T-helper 2 cell treated with Interferon-gamma antibody and Interleukin-4, amounts not matched to agents 100 ng/mL and 5 ng/mL, for 36 hours (primary cell): Measurements from ENCODE around the gene SLC12A4. TPM values are rescaled to one million over a fixed set of nuclear protein-coding genes. Genes with fewer than 3 reads are reported as not detected.
"Not testable (repeated sequence)": the region's sequence is repeated elsewhere in the genome, so short reads cannot be mapped to it uniquely, and the experiment has no call there.

ENCODE experiments used
- intact Hi-C: fragments of 100-400 bp; cut with micrococcal nuclease; formaldehyde crosslinking; loops from one replicate; pipeline ENCODE4 v1.15.1; 2023
- total RNA-seq: library from RNA; stranded (reverse); gene quantifications from 2 replicates; pipeline ENCODE4 v1.2.3, GENCODE V29; 2022

Gene SLC12A4
- 40.2 and 41.9 TPM in 2 replicates for total RNA-seq

DNA sequence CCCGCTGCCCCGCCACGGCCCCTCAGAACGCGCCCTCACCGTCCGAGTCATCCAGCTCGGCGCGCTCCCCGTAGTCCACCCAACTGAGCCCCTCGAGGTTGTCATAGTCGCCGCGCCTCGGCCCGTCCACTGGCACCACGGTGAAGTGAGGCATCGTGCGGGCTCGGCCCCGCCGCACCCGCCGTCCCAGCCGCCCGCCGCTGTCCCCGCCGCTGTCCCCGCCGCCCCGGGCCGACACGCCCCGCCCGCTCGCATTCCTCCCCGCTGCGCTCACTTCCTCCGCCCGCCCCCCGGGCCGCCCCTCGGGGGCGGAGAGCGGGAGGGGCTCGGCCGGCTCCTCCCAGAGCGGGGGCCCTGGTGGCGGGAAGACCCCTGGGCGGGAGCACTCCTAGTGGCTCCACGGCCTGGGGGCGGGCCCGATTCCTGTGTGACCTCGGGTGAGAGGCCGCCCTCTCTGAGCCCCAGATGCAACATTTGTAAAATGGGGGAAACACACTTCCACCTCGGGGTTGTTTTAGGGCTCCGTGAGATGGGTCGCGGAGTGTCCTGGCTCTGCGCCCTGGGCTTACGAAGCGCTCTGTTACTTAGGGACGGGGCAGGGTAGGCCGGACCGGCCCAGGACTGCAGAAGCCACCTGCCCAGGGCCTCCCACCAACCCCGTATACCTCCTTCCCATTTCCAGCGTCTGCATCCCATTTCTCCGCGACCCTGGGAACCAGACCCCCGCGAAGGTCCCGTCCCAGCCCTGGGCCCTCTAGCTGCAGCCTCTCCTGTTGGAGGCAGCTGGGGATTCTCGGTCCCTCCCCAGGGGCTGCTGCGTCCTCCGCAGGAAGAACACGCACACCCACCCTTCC lies at the start of gene SLC12A4:
Gene SLC12A4, minus strand, starts transcription at position 238 of the 854 bp plus-strand sequence. Its CDS starts 84 bp downstream, at position 154.
- intact Hi-C loops, result loop anchor here (1.0 to 2.0 kb wide), 3 partner anchors 32 to 75 kb away; partner anchors contain the start of genes DDX28, DUS2, PSKH1 and PSMB10

- intact Hi-C loops, result no loop called here
Measured at GRCh38 chr16:68015681-68016080, 47.2 kb upstream of the SLC12A4 start, which contains the start of gene DPEP2NB. Gene DPEP2NB (minus strand): TSS chr16:68015911. CDS start chr16:68015770, 141 bp downstream.

DNA sequence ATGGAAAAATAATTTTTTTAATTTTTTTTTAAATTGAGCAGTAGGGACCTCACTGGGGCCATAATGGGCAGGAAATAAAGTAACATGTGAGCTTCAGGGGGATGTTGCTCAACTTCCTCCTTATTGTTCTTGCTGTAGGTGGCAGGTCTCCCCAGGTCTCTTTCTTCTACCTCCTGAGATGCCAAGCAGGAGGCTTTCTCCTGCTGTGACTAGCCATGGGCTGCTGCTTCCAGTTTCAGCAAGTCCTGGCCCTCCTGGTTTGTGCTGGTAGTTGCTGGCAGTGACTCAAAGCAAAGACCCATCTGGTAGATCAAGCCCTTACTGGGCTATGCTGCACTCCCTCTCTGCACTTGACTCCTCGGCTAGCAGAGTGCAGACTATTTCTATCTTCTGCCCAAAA lies 45.0 kb upstream of the SLC12A4 start:
- intact Hi-C loops, result no loop called here

DNA sequence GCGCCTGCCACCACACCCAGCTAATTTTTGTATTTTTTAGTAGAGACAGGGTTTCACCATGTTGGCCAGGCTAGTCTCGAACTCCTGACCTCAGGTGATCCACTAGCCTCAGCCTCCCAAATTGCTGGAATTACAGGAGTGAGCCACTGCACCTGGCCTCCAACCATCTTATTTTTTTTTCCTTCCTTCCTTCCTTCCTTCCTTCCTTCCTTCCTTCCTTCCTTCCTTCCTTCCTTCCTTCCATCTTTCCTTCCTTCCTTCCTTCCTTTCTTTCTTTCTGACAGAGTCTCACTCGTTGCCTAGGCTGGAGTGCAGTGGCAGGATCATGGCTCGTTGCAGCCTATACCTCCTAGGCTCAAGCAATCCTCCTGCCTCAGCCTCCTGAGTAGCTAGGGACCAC lies 41.4 kb upstream of the SLC12A4 start:
- intact Hi-C loops, result not testable (repeated sequence)

GRCh38 chr16:68009157-68009735 lies 40.8 kb upstream of the SLC12A4 start:
- intact Hi-C loops, result no loop called here

DNA sequence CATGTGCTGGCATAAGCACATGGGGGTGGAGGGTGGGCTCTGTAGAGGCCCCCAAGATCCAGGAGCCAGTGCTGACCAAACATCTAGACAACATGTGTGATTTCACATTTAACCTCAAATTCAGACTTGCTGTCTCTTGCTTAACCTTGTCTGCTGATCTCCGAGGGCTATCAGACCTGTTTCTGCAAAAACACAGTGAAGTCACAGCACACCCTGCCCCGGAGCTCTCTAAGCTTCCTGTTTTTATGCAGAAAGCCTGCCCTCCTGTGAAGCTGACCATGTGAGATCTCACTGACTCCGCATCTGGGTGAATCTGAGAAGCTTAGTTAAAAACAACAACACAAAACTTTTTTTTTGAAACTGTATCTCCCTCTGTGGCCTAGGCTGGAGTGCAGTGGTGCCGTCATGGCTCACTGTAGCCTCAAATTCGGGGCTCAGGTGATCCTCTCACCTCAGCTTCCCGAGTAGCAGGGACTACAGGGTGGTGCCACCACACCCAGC lies 37.4 kb upstream of the SLC12A4 start:
- intact Hi-C loops, result no loop called here

- intact Hi-C loops, result no loop called here
Measured at GRCh38 chr16:68005211-68005610, 36.8 kb upstream of the SLC12A4 start.

GRCh38 chr16:68003031-68003430 lies 34.6 kb upstream of the SLC12A4 start:
- intact Hi-C loops, result no loop called here

- intact Hi-C loops, result no loop called here
Measured at GRCh38 chr16:68000450-68000849, 32.0 kb upstream of the SLC12A4 start.

DNA sequence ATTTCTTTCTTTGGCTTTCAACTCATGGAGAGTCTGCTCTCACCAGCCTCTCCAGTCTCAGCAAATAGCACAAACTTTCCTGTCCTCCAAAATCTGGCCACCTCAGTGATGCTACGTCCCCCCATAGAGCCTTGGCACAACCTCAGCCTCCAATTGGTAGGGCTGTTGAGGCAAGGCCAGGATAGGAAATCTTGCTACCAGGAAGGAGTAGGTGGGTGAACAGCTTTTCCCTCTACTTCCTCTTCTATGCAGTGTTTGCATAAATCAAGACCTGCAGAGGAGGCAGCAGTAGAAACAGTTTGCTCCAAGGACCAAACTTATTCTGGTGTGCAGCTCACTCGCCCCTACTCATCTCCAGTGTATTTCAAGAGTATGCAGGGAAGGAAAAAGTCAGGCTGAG lies 31.5 kb upstream of the SLC12A4 start:
- intact Hi-C loops, result loop anchor here (10.0 kb wide), 1 partner anchor 1135 kb away; the partner anchor contains the start of genes CHTF8 and UTP4

- intact Hi-C loops, result loop anchor here (10.0 kb wide), 1 partner anchor 1136 kb away; the partner anchor contains the start of genes CHTF8 and UTP4
Measured at GRCh38 chr16:67998779-67999688, 30.6 kb upstream of the SLC12A4 start, which contains the start of gene DPEP2. Gene DPEP2 (minus strand): TSS chr16:67999484. CDS start chr16:67993212, 6,272 bp downstream.

GRCh38 chr16:67998231-67998778 lies 29.9 kb upstream of the SLC12A4 start:
- intact Hi-C loops, result loop anchor here (10.0 kb wide), 1 partner anchor 1136 kb away; the partner anchor contains the start of genes CHTF8 and UTP4

GRCh38 chr16:67996666-67997065 lies 28.2 kb upstream of the SLC12A4 start:
- intact Hi-C loops, result loop anchor here (10.0 kb wide), 1 partner anchor 1138 kb away; the partner anchor contains the start of genes CHTF8 and UTP4

GRCh38 chr16:67995423-67995822 lies 27.0 kb upstream of the SLC12A4 start:
- intact Hi-C loops, result loop anchor here (10.0 kb wide), 1 partner anchor 1139 kb away; the partner anchor contains the start of genes CHTF8 and UTP4

- intact Hi-C loops, result loop anchor here (10.0 kb wide), 1 partner anchor 1141 kb away; the partner anchor contains the start of genes CHTF8 and UTP4
Measured at GRCh38 chr16:67994040-67994408, 25.6 kb upstream of the SLC12A4 start.

DNA sequence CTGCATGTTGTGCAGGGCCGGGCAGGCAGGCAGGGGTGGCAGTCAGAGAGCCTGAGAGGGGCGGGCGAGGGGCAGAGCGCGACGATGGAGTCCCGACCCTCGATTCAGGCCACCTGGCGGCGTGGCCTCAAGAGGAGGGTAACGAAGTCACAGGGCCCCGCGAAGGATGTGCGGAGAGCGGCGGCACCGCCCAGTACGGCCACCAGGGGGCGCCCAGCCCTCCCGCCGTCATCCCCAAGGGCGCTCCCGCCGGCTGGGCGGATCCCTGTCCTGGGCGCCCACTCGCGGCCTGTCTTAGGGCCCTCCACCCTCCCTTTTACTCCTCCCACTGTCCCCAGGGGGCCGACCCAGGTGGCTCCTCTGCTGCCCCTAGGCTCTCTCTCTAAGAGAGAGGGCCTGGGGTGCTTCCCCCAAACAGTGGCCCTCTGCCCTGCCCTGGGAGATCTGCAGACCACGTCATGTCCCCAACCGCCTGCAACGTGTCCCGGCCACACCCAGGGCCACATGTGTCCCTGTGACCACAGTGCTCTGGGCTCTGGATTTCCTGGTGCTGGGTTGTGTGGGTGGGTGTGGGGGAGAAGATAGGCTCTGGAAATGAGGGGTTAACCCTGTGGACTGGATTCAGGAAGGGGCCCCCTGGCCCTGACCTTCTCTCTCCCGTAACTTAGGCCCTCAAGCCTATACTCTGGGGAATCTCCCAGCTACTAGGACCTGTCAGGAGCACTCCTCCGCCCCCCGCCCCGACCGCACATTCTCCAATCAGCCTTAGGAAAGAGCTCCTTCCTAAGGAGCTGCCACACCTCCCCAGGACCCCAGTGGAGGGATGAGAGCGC lies 25.0 kb upstream of the SLC12A4 start:
- intact Hi-C loops, result loop anchor here (1.0 to 10.0 kb wide), 5 partner anchors 30 to 1141 kb away; partner anchors contain the start of genes CHTF8, DDX28, DUS2 and PSMB10

DNA sequence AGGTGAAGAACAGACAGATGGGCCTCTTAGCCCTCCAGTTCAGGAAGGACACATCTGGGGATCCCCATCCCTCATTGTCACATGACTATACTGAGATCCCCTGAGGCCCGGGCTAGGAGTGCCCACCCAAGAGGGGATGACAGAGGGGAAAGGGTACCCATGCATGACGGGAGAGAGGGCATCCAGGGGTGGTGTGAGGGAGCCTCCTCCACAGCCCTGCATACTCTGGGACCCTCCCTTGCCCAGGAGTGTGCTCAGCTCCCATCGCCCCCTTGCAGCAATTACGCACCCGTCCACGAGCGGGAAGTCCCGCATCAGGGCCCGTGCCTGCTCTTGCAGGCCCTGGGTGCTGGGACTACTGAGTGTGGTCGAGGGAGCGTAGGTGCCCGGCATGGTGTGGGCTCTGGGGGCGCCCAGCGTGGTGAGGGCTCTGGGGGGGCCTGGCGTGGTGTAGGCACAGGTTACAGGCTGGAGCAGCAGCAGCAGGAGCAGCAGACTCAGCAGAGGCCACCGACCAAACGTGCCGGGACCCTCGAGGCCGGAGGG lies 24.3 kb upstream of the SLC12A4 start:
- intact Hi-C loops, result loop anchor here (1.0 to 10.0 kb wide), 5 partner anchors 31 to 1142 kb away; partner anchors contain the start of genes CHTF8, DDX28, DUS2 and PSMB10

DNA sequence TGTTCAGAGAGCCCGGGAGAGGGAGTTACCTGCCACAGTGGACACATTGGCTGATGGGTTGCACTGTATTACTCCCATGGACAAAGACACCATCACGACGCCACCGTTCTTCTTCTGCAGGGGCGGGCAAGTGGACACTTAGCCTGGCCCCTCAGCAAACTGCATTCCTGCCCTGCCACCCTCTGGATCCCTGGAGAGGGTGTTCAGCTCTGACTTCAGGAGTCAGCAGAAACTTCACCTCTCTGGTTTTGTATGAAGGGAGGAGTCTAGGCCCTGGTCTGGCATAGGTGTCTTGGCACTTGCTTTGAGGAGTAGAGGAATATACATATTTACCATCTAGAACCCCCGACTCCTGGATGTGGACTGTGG lies 21.6 kb upstream of the SLC12A4 start:
- intact Hi-C loops, result loop anchor here (10.0 kb wide), 1 partner anchor 1145 kb away; the partner anchor contains the start of genes CHTF8 and UTP4
